HG02943 (cell line): ENCODE data around the gene SP6.

Experiments
- ATAC-seq: cut with Tn5 transposase; IDR thresholded peaks from one replicate; pipeline ENCODE4 v1.9.1; 2021; ENCODE audit warnings: mild to moderate bottlenecking, low read depth, moderate library complexity; ENCODE audit not compliant: unreplicated experiment

Gene SP6

DNA sequence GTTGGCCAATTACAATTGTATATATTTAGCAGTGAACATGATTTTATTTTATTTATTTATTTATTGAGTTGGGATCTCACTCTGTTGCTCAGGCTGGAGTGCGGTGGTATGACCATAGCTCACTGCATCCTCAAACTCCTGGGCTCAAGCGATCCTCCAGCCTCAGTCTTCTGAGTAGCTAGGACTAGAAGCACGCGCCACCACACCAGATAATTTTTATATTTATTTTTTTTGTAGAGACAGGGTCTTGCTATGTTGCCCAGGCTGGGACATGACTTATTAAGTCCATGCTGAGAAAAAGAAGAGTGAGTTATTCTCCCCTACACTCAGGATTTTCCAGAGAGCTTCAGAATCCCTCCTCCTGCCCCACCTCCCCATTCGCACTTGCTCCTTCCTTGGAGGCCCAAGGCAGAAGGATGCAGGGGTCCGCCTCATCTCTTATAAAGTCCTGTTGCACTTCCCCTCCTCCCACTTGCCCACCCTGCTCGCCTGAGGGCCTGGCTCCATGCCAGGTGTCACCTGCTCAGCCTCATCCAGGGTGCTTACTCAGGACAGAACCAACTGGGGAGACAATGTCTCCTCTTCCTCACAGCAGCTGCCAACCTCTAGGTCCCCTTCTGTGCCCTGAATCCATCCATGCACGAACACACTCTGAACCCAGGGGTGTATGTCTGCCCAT is 29.0 kb upstream of the SP6 start:
- no peak for ATAC-seq

DNA sequence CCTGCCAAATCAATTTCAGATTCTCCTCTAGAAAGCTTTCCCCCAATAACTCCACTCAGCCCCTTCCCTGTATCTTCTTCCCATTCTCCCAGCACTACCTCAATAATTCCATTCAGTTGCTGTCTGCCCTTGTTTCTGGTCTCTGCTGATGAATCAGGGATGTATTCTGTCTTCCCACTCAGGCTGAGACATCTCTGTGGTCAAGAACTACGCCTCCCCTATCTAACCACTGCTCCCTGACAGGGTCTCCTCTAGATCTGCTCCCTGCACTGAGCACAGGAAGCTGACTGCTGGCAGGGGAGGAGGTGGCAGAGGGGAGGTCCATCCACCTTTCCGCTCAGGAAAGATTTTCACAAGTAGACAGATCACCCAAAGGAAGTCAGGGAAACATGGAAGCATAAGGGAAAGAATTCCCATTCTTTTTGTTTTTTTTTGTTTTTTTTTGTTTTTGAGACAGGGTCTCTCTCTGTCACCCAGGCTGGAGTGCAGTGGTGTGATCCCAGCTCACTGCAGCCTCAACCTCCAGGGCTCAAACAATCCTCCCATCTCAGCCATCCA is 28.1 kb upstream of the SP6 start:
- no peak for ATAC-seq

GRCh38 chr17:47878203-47879027 is 27.5 kb upstream of the SP6 start:
- ATAC-seq: no peak

DNA sequence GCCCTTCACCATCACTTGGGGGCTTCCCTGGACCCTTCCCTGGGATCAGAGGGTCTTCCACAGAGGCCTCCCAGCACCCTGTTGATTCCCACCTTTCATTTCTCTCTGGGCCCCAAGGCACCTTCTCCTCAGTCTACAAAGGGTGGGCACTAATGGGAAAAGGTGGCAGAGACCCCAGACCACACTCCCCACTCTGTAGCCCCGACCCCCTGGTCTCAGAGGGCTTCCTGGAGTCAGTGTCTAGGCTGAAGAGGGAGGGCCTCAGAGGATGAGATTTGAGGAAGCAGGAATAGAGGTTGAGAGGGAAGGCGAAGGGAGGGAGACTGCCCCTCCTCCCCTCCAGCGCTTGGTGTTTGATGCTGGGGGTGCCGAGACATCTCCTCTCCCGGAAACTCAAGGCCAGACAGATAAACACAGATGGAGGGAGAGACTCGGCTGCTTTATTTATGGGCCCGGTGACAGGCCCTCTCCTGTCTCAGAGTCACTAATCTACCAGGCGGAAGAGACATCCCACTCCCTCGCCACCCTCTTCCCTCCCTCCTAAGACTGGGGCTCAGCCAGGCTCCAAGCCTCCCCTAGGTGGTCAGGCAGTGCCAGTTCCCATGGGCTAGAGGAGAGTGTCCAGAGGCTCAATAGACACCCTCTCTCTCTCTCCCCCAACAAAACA is 26.5 kb upstream of the SP6 start:
- ATAC-seq: no peak

- ATAC-seq: no peak
Observed at GRCh38 chr17:47875011-47875985, 24.3 kb upstream of the SP6 start.

GRCh38 chr17:47873200-47874090 is 22.5 kb upstream of the SP6 start:
- no peak for ATAC-seq

- no peak for ATAC-seq
Observed at GRCh38 chr17:47872651-47873161, 21.7 kb upstream of the SP6 start.

DNA sequence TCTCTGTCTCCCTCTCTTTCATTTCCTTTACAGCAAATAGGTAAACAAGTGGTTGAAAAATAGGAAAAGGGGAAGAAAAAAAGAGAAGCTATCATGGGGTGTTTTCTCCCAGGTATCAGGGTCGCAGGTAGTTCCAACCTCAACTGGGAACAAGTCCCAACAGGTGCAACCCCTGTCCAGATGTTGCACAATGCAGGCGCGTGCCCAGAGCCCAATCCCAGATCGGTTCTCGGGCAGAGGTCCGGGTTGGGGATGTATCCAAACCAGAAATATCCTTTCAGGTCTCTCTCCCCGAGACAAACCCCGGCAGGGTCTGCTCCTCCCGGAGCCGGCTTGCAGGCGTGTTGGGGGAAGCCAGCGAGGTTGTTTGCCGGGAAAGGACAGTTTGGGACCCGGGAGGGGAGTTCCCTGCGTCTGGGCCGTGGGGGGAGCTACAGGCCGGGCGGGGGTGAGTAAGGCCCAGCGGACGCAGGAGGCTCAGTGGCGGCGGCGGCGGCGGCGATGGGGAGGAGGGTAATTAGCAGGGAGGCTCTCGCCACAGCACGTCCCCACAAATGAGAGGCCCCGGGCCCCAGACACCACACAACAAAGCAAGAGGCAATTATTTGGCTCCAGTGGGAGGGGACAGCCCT is 21.2 kb upstream of the SP6 start:
- no peak for ATAC-seq

DNA sequence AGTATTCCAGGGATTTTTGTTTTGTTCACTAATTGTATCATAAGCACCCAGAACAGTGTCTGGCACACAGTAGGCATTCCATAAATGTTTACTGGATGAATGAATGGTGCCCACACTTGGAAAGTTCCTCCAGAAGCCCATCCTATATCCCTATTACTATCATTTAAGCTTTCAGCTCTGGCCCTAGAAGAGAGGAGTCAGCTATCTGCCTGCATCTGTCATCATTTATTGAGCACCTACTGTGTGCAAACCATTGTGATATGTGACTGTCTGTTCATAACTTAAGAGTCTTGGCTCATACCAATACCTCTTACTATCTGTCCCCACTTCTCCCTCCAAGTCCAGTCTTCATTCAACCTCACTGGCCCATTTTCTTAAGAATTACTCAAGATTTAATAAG is 20.1 kb upstream of the SP6 start:
- ATAC-seq: no peak

DNA sequence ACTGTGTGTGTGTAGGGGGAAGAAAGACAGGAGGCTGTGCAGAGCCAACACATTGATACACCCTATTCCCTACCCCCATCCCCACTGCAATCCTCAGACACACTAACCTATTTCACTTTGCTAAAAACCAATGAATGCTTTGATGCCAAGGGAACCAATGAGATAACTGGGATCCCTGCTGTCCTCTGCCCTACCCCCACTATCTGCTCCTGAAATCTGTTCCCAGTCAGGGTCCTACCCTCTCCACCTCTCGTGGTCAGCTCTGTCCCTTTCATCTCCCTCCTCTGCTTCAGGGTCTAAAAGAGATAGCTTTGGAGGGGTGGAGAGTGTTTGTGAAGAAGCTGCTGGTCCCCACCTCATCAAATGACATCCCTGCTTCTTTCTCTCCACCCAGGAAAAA is 19.1 kb upstream of the SP6 start:
- no peak for ATAC-seq

- no peak for ATAC-seq
Observed at GRCh38 chr17:47869114-47869513, 18.2 kb upstream of the SP6 start.

DNA sequence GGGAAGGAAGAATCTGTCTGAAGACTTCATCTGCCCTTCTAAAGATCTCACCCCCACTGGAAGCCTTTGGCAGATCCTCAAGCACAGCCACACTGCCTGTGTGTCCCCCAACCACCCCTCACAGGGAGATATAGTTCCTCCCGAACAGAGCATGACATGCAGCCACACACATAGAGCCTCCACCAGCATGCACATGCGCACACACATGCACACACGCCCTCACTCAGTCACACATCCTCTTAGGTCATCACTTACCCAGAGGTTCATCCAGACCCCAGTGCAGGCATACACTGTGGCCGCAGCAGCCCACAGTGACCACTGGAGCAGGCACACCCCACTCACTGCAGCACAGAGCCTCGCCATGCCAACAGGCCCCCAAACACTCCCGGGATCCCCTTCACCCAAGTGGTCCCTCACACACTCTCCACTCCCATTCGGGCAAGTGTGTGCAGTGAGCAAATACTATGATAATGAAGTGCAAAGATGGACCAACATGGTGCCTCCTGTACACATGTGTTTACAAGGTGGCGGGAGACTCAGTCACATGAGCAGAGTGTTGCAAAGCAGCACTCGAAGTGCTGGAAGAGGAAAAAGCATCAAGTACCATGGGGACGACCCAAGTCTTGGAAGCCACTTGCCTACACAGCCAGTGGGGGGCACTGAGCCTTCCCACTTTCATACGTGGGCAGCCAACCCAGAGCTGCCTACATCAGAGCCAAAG is 17.0 kb upstream of the SP6 start:
- no peak for ATAC-seq

DNA sequence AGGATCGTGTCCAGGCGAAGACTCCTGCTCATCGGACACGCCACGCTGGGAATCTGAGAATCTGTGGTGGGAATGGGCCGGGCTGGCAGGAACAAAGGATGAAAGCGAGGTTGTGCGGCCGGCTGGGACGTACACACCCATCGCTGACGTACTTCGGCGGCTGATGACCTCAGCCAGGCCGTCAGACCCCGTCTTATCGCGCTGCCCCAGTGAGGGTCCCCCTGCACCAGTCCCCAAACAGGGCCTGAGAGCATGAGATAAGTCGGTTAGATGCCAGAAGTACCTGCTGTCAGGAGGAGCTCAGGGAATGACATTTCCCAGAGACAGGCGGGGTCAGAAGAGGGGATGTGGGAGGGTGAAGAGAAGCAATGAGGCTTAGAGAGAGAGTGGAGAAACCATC is 16.0 kb upstream of the SP6 start:
- no peak for ATAC-seq

DNA sequence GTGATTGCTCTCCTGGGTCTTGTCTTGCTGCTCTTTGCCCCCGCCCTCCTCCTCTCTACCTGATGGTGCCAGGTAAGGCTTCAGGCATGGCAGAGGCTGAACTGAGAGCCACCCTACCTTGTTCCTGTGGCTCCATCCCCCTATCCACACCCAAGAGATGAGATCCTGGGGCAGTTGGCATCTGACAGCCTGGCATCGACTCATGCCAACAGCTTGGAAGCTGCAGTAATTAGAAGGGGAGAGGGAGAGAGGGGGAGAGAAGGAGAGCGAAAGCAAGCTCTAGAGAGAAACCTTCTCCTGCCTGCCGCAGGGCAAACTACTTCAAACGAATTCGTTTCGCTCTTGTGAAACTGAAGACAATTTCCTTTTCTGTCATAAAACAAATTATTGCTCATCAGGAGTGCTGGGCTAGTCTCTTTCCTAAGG is 13.8 kb upstream of the SP6 start:
- no peak for ATAC-seq

DNA sequence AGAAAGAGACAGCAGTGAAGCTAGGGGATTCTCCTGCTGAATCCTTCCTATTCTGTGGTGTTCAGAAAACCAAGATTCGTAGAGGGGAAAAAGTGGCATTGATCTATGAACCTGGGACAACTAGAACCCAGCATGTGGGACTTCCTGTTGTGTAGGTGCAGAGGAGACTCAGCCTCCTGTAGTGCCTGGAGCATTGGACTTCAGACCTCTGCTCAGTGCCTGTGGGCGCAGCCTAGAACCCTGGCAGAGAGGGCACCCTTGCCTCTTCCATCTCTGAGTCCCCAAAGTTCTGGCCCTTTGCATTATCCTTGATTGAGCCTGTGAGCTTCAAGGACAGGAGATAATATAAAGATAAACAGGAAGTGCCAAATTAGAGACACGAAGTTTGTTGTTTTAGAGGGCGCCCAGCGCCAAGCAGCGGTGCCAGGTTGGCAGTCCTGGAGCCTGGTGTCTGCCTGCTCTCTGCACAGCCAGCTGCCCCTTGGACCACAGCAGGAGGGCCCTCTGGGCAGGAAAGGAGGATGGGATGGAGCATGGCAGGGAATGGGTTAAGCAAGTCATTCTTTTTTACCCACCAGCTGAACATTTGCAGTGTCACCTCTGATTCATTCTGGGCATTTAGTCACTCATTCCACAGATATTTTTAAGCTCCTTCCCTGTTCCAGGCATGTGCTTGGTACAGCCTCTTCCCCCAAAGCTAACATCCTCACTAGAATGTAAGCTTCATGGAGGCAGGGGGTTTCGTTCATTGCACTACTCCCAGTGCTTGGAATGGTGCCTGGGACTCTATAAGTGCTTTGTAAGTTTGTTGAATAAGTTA is 11.9 kb upstream of the SP6 start:
- no peak for ATAC-seq

DNA sequence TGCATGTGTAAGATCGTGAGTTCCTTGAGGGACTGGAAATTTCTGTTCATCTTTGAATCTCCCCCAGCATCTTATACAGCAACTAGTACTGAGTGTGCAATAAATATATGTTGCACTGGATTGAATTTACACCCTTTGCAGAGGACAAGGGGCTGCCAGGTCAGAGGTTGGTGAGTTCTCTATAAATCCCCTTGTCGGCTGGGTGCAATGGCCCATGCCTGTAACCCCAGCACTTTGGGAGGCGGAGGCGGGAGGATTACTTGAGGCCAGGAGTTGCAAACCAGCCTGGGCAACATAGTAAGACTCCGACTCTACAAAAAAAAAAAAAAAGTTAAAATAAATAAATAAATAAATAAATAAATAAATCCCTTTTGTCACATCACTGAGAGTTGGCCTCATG is 9.4 kb upstream of the SP6 start:
- no peak for ATAC-seq
